Jurkat, Clone E6-1 (cell line): ENCODE results near the gene SACM1L. TPM values are rescaled to one million over a fixed set of nuclear protein-coding genes. Genes with fewer than 3 reads are reported as not detected.

Experiments
- DNase-seq: peaks from one replicate; pipeline ENCODE4 v3.0.0-alpha.2; 2011; ENCODE audit warnings: low read depth, low spot score
- H3K4me3 ChIP-seq: 2 replicates; pipeline ENCODE4 v1.5.1; 2011; ENCODE audit warnings: mild to moderate bottlenecking, low read length, control low read depth, moderate library complexity
- polyA plus RNA-seq: library from polyadenylated mRNA; unstranded; fragments of >200 nt; gene quantifications from one replicate; pipeline ENCODE4 v1.2.1, GENCODE V29; 2012; ENCODE audit warnings: missing spikeins; ENCODE audit not compliant: insufficient read length, insufficient read depth

Gene SACM1L, protein sequence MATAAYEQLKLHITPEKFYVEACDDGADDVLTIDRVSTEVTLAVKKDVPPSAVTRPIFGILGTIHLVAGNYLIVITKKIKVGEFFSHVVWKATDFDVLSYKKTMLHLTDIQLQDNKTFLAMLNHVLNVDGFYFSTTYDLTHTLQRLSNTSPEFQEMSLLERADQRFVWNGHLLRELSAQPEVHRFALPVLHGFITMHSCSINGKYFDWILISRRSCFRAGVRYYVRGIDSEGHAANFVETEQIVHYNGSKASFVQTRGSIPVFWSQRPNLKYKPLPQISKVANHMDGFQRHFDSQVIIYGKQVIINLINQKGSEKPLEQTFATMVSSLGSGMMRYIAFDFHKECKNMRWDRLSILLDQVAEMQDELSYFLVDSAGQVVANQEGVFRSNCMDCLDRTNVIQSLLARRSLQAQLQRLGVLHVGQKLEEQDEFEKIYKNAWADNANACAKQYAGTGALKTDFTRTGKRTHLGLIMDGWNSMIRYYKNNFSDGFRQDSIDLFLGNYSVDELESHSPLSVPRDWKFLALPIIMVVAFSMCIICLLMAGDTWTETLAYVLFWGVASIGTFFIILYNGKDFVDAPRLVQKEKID
- polyA plus RNA-seq = 75.0 TPM

DNA sequence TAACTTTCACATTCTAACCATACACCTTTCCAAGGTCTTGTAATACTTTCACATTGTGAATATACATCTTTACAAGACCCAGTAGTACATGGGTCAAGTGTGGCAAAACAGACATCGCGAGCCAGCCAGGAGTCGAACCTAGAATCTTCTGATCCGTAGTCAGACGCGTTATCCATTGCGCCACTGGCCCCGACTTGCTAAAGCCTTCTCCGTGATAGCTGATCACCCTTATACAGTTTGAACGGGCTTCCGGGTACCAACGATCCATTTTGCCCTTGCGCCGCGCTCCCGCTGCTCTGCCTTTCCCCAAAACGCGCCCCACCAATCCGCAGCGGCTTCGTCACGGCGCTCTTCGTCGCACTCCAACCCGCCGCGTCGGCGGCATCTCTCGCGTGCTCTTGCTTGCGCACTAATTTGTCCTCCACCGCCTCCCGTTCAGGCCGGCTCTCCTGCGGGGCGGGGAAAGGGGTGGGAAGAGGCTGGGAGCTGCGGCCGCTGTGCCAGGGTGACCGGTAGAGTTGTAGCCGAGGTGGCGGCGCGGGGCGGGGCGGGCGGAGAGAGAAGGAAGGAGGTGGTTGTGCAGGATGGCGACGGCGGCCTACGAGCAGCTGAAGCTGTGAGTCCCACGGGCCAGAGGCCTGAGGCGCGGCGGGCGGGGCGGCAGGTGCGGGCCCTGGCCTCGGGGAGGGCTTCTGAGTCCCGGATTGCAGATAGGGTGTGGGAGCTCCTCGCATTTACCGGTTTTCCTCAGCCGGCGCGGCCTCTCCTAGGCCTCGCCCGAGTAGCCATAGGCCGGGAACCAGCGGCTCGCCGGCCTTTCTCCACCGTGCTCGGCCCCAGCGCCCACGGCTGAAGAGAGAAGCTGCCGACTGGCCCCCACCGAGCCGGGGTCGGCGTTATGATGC lies at the start of gene SACM1L:
SACM1L (plus strand) TSS at position 515 of the 905 bp plus-strand sequence; CDS start at position 585, 70 bp downstream.
- peak; percentile 98 for DNase-seq
- H3K4me3 ChIP-seq = peak within 1 kb of the TSS; percentile 73

DNA sequence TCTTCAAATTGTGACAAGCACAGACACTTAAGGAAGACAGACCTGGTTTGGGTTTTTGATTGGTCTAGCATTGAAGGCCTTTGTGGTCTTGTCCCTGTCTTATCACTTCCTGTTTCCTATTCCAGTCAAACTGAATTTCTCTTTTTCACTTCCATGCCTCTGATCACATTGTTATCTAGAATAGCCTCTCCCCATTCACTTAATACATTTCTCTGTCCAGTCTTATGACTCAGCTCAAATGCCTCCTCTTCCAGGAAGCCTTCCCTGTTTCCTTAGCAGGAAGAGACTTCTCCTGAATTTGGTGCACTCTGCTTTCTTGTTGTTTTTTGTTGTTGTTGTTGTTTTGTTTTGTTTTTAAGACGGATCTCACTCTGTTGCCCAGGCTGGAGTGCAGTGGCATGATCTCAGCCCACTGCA lies 49.1 kb upstream of the SACM1L start:
- no peak for DNase-seq
- no peak overlapping the region for H3K4me3 ChIP-seq

DNA sequence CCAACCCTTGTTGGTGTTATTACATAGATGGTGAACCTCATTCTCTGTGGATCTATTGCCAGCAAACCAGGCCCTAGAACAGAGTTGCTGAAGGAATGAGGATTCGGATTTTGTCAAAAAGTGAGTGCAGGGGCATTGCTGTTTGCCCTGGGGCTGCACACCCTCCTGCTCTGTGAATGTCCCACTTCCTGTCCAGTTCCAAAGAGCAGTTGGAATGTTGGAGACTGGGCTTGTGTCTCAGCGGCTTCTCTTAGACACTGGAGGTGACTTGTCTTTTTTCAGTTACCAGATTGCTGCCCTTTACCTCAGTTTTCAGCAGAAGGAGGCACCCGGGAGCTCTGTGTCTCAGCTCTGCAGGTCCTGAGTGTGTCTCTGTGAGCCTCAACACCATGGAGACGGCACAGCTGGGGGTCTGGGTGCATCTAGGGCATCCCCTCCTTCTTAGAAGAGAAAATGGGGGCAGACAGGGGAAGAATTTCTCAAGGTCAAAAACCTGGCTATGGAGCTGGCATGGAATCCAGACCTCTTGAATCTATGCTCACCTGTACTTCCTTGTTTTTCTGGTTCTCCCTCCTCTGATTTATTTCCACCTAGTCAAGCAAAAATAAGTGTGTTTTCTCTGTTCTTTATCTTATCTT lies 48.4 kb upstream of the SACM1L start:
- no peak for DNase-seq
- no peak overlapping the region for H3K4me3 ChIP-seq

DNA sequence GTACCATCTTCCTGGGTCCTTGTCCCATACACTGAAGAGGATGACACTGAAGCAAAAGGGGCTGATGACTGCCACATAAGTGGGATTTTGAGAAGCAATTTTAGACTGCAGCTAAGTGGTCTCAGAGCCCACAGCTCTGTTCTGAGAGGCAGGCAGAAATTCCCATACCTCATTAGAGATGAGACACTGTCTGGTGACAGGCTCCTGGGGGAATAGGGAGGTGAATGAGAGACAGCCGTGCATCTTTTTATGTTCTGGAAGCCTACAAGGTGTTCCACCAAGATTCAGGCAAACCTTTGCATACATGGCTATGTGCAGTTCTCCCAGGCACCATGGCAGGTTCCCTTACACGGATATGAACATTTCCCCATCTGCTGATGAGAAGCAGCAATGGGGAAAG lies 47.4 kb upstream of the SACM1L start:
- no peak overlapping the region for H3K4me3 ChIP-seq
- DNase-seq = no peak

DNA sequence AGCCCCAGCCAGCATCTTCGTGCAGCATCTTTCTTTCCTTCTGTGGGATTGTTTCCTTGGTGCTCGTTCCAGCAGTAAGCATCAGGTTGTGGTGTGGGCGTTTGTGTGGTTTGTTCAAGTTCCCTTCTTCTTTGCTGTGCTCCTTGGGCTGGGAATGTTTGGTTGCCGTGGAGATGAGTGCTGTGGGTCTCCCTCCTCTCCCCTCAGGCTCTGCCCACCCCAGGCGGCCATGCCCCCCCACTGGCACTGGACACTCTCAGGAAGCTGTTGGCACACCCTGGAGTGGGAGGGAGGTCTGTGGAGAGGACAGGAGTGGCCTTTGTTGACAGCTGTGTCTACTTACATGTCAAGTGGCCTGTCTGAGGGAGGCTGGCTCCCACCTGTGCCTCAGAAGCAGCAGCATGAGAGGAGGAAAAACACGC lies 46.5 kb upstream of the SACM1L start:
- no peak for DNase-seq
- H3K4me3 ChIP-seq = no peak overlapping the region

DNA sequence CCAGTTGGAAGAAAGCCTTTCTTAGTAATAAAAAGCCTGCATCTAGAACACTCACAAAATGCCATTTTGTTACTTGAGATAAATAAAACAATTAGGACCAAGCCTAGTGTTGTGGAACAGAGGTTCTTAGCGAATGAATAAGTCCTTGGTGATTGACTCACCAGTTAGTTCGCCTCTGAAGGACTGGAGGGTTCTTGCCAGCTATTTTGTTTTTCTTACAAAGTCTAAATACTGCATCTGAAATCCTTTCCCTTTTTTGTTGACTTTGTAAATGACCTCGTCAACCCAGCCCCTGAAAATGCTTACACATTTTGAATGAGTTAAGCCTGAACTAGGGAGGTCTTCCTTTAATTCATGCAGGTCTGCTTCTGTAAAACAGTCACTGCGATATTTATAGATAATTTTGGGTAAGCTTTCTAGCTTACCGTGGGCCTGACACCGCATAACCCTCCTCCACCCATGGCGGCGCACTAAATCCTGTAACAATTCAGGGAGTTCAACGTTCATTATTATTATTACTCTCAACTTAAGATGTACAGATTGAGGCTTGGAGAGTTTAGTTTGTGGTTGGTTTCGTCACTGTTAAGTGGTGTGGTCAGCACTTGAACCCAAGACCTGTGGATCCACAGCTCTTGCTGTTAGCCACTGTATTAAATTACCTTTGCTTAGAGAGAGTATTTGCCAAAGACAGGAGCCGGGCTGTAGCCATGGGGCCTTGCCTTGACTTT lies 45.0 kb upstream of the SACM1L start:
- DNase-seq = no peak
- H3K4me3 ChIP-seq = no peak overlapping the region

DNA sequence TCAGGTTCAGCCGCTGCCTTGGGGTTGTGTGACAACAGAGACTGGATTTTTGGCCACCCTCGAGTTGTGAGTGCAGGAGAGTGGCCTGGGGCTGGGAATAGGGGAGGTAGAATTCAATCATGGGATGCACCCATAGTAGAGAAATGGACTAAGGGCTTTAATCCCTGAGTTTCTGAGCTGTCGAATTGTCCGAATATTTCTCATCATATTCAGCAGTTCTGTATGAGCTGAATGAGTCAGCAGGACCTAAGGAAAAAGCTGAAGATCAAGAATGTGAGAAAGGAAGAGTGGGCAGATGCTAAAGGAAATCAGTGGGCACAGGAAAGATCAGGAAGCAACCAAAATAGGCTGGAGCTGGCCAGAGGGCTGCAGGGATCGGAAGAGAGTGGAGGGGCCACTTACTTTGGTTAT lies 44.4 kb upstream of the SACM1L start:
- H3K4me3 ChIP-seq = no peak overlapping the region
- DNase-seq = no peak

DNA sequence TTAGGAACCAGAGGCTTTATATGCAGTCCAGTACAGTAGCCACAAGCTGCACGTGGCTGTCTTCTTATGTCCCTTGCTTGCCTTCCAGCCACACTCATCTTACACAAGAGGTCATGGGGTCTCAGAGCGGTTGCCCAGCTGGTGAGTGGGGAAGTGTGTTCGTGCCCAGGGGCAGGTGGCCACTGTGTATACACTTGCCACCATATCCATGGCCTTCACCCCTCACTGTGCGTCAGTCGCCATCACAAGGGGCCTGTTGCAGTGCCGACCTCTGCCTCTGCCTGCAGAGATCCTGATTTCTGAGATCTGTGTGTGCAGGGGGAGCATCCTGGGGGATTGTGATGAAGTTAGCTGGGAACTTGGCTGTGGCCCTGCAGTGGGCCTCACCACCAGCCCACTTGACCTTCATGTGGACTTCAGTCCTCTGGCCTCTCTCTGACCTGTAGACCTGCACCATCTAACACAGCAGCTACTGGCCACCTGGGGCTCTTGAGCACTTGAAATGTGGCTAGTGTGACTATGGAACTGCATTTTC lies 43.1 kb upstream of the SACM1L start:
- DNase-seq = no peak

DNA sequence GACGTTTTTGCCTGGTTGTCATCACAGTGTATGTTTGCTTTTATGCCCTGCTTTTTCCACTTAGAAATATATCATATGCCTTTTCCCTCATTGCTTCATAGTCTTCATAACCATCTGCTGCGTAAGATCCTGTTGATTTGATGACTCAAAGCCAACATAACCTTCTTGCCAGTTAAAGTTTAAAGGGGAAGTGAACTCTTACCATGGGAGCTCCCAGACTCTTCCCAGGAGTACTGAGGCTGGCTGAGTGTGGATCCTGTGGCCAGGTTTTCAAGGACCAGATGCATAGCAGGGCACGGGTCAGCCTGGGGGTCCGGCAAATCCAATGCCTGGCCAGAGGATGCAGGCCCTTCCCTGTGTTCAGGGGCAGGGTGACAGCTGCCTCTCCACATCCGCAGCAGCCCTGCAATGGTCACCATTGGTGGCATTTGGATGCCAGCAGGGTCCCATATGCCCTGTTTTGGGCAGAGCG lies 42.0 kb upstream of the SACM1L start:
- H3K4me3 ChIP-seq = no peak overlapping the region

More for the DNA sequence above, 43.1 kb upstream of the SACM1L start:
- no peak overlapping the region for H3K4me3 ChIP-seq

DNA sequence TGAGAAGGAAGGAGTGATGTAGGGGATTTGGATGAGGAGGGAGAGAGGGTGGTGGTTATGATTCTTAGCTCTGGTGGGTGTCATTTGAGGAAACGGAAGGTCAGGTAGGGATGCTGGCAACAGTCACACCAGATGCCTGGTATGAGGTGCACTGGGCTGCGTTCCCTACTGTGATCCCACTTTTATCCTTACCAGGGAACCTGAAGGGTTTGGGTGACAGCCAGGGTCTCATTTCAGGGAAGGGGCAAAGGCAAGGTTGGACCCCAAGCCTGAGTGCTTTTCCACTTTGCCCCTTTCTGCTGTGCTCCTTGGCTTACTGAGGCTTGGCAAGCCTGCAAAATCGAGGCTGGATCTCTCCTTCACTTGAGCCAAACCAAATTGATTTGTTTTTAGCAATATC lies 36.0 kb upstream of the SACM1L start:
- H3K4me3 ChIP-seq = no peak overlapping the region
- no peak for DNase-seq

More for the DNA sequence above, 42.0 kb upstream of the SACM1L start:
- no peak for DNase-seq

DNA sequence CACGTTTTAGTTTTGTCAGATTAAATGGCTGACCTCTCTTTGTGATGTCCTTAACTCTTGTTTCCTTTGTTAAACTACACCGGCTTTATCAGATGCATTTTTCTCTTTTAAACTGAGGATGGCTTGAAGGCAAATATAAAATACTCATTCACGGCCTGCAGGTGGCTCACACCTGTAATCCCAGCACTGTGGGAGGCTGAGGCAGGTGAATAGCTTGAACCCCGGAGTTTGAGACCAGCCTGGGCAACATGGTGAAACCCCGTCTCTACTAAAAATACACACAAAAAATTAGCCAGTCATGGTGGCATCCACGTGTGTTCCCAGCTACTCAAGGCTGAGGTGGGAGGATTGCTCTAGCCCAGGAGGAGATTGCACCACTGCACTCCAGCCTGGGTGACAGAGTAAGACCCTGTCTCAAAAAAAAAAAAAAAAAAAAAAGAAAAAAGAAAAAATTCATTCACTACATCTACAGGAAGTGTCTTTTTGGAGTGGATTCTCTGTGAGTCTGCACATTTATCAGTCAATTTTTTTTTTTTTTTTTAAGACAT lies 34.7 kb upstream of the SACM1L start:
- DNase-seq = no peak
- no peak overlapping the region for H3K4me3 ChIP-seq

DNA sequence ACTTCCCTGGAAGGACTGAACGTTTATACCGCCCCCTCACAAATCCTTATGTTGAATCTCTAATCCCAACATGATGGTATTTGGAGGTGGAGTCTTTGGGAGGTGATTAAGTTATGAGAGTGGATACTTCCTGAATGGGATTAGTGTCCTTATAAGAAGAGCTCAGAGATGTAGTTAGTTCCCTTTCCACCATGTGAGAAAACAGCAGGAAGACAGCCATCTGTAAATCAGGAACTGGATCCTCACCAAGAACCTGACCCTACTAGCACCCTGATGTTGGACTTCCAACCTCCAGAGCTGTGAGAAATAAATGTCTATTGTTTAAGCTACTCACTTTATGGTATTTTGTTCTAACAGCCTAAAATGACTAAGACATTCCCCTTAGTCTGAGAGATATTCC lies 33.3 kb upstream of the SACM1L start:
- H3K4me3 ChIP-seq = no peak overlapping the region
- DNase-seq = no peak

DNA sequence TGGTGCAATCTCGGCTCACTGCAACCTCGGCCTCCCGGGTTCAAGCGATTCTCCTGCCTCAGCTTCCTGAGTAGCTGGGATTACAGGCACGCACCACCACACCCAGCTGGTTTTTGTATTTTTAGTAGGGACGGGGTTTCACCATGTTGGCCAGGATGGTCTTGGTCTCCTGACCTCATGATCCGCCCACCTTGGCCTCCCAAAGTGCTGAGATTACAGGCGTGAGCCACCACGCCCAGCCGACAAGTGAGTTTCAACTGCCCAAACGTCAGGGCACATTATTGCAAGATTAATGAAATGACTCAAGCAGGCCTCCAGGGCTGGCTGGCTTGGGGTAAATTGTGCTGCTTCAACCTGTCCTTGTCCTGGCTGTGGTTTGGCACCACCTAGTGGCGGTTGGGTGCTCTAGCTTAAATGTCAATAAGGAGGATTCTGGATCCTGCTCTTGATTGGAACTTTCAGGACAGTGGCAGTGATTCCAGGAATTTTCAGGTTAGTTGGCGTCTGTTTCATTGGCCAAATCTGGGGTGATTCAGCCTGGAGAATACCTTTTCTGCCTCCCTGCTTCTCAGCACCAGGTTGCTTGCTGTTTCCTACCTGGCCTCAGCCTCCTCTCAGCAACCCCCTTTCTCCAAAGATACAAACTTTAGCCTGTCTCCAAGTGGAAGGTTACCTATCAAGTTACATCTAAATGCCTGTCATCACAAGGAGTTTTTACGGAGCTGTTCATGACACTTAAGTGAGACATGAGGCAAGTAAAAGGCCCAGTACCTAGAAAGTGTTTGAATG lies 32.4 kb upstream of the SACM1L start:
- DNase-seq = peak; percentile 83
- no peak overlapping the region for H3K4me3 ChIP-seq

DNA sequence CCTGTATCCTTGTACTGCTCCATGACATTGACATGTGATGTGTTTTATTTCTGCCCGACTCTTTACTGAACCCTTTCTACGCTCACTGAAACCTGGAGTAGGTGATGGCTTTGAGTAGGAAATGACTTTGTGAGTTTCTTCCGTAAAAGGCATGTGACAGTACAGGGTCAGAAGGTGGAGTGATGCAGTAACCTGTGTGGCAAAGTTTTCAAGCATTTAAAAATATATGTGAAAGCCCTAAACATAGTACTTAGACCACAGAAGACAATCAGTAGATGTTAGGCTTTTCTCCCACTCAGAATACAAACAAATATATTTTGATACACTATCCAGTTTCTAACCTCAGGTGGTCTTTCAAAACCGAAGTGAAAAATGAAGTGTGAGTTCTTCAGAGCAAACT lies 31.3 kb upstream of the SACM1L start:
- no peak for DNase-seq
- no peak overlapping the region for H3K4me3 ChIP-seq

DNA sequence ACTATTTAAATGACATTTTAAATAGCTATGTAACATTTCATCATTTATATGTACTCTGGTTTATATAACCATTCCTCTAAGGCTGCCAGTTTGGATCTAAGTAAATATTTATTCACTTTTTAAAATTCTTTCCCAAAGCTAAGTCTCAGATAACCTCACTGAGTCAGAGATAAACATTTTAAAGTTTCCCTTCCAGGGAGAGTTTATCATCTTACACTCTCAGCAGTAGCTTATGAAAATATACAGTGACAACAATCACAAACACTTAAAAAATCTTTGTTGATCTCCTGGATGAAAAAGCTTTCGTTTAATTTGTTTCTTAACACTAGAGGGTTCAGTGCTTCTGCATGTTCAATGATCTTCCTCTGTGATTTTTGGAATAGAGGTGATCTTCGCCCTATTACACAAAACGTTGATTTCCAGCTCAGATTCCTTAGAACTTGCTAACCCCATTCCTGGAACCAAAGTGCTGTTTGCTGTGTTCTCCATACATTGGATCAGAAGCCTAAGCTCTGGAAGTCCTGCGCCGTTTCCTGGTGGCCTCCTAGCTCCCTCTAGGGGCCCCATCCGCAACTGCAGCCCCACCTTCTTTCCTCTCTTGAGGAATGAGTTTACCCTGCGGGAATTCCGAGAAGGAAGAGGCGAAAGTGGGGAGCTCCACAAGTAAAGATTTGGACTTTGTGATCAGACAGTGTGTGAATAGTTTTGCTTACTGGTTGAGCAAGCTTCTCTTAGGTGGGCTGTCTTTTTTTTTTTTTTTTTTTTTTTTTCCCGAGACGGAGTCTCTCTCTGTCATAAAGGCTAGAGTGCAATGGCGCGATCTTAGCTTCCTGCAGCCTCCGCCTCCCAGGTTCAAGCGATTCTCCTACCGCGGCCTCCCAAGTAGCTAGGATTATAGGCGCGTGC lies 29.3 kb upstream of the SACM1L start:
- DNase-seq = no peak

DNA sequence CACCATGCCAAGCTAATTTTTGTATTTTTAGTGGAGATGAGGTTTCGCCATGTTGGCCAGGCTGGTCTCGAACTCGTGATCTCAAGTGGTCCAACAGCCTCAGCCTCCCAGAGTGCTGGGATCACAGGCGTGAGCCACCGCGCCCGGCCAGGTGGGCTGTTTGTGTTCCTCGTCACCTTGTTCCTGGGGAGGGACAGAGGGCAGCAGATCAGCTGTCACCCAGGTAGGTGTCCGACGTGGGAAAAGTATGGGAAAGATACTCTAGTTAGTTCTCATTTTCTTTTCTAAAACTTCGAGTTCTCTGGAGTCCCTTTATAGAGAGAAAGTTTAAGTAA lies 28.7 kb upstream of the SACM1L start:
- no peak for DNase-seq

More for the DNA sequence above, 29.3 kb upstream of the SACM1L start:
- no peak overlapping the region for H3K4me3 ChIP-seq

More for the DNA sequence above, 28.7 kb upstream of the SACM1L start:
- H3K4me3 ChIP-seq = no peak overlapping the region
